ENCODE measurements around the gene CLCNKB. TPM values are rescaled to one million over a fixed set of nuclear protein-coding genes. Genes with fewer than 3 reads are reported as not detected.
"Not testable (repeated sequence)": the region's sequence is repeated elsewhere in the genome, so short reads cannot be mapped to it uniquely, and the experiment has no call there.

Gene CLCNKB
- total RNA-seq, result not detected

DNA sequence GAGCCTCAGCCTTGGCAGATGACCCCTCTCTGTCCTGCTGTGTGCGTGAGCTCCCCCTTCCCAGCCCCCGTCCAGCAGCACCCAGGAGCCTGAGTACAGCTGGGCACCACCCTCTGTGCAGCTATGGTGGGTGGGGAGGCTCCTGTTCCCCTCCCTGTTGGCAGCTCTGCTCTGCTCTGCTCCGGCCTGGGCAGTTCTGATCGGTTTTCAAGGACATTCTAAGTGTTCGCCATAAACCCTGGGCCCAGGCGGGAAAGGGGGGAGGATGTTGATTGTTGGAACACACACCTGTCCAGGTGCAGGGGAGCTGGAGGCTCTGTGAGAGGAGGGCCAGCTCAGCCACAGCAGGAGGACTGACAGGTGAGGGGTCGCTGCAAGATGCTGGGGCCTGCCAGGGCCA lies at the start of gene CLCNKB:
Gene CLCNKB (plus strand): TSS at position 262 of the 400 bp plus-strand sequence. CDS start 711 bp downstream, outside the sequence.
- ATAC-seq, result no peak

DNA sequence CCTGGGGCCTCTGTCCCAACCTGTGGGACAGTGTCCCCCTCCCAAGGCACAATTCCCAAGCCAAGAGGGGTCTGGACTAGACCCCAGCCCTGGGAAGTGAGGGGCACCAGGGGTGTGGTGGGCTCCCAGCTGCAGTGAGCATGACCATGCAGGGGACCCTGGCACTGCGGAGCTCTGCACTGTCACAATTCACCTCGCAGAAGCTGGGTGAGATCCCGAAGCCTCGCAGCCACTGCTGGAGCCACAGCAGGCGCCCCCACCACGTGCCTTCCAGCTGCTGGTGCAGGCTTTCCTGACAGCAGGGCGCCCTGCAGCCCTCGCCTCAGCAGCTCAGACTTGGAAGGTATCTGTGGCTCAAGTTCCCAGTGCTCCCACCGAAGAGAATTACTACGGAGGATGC lies 49.5 kb upstream of the CLCNKB start:
- no peak for DNase-seq (ENCODE audit: low spot score)

More for the DNA sequence above, at the start of gene CLCNKB:
- DNase-seq (ENCODE audit: low spot score), result no peak

GRCh38 chr1:15994590-15995351 lies 48.8 kb upstream of the CLCNKB start:
- DNase-seq (ENCODE audit: low spot score), result peak; percentile 75
- ATAC-seq, result peak; percentile 97

More for the DNA sequence above, 49.5 kb upstream of the CLCNKB start:
- no peak for ATAC-seq

GRCh38 chr1:15997076-15997585 lies 46.5 kb upstream of the CLCNKB start:
- no peak for DNase-seq (ENCODE audit: low spot score)

GRCh38 chr1:15997637-15998280 lies 45.8 kb upstream of the CLCNKB start:
- DNase-seq (ENCODE audit: low spot score) (no peak), ATAC-seq (no peak)

More at GRCh38 chr1:15997076-15997585, 46.5 kb upstream of the CLCNKB start:
- no peak for ATAC-seq

DNA sequence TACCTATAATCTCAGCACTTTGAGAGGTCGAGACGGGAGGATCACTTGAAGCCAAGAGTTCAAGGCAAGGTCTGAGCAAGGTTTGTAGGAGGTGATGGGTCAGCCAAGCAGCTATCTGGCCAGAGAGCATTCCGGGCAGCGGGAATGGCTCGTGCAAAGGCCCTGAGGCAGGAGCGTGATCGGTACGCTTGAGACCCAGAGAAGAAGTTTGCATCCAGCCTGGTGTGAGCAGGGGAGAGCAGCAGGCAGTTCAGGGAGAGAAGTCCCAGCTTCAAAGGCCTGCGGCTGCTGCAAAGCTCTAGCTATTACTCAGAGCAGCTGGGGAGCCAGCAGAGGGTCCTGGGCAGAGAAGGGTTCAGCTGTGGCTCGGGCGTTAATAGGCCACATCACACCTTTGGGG lies 44.7 kb upstream of the CLCNKB start:
- DNase-seq (ENCODE audit: low spot score) (no peak), ATAC-seq (no peak)

- not testable (repeated sequence) for ATAC-seq; DNase-seq (ENCODE audit: low spot score)
These were observed 42.3 kb upstream of the CLCNKB start for GRCh38 chr1:16001274-16001673.

GRCh38 chr1:16005597-16005996 lies 38.0 kb upstream of the CLCNKB start:
- ATAC-seq, result no peak
- DNase-seq (ENCODE audit: low spot score), result no peak

DNA sequence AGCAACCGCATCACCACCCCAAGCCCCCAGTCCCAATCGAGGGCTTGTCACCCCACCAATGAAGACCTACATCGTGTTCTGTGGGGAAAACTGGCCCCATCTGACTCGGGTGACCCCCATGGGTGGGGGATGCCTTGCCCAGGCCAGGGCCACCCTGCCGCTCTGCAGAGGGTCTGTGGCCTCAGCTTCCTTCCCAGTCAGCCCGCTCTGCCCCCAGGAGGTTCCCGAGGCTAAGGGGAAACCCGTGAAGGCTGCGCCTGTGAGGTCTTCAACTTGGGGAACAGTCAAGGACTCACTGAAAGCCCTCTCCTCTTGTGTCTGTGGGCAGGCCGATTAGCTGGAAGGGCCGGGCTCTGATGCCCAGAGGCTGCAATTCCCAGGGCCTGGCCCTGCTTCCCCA lies 37.6 kb upstream of the CLCNKB start:
- ATAC-seq (no peak), DNase-seq (ENCODE audit: low spot score) (no peak)

GRCh38 chr1:16006552-16007485 lies 36.8 kb upstream of the CLCNKB start:
- ATAC-seq (no peak), DNase-seq (ENCODE audit: low spot score) (no peak)

DNA sequence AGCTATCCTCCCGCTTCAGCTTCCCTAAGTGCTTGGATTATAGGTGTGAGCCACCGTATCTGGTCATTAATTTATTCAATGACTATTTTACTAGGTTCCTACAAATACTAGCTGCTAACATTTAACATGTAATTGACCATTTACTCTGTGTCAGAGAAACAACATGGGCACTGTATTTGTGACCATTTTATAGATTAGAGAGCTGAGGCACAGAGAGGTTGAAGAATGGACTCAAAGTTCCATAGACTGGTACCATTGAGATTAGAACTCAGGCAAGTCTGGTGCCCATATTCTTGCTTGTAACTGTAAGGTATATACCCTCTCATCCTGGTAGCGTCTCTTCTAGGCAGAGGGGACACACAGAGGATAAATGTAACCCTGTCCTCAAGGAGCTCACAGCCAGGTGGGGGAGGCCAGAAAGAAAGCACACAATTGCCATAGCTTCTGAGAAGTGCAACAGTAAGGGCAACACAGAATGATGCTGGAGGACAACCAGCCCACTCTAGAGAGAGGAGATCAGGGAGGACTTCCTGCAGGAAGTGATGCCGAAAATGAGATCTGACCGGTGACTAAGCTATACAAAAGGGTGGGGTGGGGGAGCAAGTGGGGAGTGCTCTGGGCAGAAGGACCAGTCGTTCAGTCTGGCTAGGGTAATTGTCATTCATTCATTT lies 35.8 kb upstream of the CLCNKB start:
- no peak for ATAC-seq
- DNase-seq (ENCODE audit: low spot score), result no peak

DNA sequence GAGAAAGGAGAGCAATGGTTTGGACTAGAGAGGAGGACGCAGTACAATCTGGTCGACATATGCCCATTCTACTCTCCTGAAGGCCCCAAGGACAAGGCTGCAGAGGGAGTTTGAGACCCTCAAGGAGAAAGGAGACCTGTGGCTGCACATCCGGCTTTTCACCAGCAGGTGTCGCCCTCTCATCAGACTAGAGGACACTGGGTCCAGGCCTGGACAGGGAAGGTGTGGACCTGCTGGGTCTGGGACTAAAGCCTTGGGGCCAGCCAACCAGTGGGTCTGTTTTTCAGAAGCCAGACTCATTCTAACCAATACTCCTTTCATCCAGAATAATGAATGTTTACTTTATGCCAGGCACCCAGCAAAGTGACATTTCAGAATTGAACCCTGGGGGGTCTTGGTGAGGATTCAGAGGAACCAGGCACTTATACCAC lies 34.5 kb upstream of the CLCNKB start:
- ATAC-seq (peak; percentile 85), DNase-seq (ENCODE audit: low spot score) (peak; percentile 80)

- ATAC-seq (no peak), DNase-seq (ENCODE audit: low spot score) (no peak)
These were observed 33.9 kb upstream of the CLCNKB start for GRCh38 chr1:16009678-16010077.

GRCh38 chr1:16010837-16011236 lies 32.7 kb upstream of the CLCNKB start:
- DNase-seq (ENCODE audit: low spot score), result no peak
- ATAC-seq, result no peak

- DNase-seq (ENCODE audit: low spot score), result no peak
- no peak for ATAC-seq
These were observed 31.5 kb upstream of the CLCNKB start for GRCh38 chr1:16011936-16012589.

DNA sequence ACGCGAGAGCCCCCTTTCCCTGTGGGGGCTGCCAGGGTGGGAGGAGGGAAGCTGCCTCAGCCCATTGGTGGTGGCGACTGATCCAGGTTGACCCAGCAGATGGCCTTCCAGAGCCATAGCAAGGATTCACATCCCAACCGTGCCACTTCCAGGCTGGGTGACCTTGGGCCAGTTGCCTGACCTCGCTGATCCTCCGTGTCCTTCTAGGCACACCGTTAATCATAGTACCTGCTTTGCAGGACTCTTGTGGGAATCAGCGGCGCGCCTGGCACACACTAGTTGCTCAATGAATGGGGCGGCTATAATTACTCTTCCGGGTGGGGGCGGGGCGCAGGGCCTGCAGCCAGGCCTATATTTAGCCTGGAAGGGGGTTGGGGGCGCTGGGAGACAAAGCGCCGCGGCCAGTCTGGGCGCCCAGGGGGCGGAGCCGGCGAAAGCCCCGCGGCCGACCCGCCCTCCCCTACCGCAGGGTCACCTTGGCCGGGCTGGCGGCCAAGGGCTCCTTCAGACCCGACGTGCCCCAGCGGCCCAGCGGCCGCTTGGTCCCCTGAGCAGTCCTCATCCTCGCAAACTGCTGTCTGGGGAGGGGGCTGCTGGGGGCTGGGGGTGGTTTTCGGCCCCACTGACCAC lies 30.9 kb upstream of the CLCNKB start:
- peak; percentile 63 for DNase-seq (ENCODE audit: low spot score)
- ATAC-seq, result peak; percentile 63

DNA sequence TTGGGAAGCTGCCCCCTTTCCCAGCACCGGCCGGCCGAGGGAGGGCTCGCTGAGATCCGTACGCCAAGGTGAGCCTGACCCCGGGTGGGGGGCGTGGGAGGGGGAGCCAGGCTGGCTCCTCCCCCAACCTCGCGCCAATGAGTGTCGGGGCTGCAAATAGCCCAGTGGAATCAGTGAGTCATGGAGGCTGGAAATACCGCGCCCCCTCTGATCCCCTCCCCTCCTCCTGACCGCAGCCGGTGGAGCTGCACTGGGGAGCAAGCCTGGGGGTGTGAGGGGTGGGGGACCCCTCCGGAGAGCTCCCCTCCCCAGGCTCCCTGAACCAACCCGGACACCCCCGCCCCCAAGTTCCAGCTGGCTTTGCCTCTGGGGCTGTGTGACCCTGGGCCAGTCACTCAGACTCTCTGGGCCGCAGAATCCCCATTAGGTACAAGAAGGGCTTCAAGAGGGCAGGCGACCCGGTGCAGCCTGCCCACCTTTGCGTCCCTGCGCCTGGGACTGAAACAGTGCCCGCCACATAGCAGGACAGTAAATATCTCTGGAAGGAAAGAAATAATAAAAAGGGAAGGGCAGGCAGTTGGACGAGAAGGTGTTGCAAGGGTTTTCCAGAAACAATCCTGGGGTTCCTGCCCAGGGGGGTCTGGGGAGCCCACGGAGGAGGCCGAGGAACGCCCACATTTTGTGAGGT lies 30.2 kb upstream of the CLCNKB start:
- no peak for DNase-seq (ENCODE audit: low spot score)
- peak; percentile 2 for ATAC-seq

DNA sequence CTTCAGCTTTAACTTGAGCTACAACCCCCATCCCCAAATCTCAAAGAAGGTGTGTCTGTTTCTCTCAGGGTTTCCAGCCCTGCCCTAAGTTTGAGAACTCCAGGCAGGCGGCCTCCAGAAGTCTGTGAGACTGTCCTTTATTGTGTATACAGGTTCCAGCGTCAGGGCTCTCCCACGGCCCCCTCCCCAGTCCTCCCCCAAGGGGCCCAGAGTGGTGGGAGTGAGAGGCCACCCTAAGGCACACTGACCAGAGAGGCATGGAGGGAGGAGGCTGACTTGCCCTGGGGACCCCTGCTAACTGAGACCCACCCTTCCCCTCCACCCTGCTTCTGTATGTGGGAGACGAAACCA lies 29.7 kb upstream of the CLCNKB start:
- ATAC-seq, result no peak
- DNase-seq (ENCODE audit: low spot score), result no peak
